Forelimb muscle (tissue), 1 donor: ENCODE measurements around the gene UFD1. TPM values are rescaled to one million over a fixed set of nuclear protein-coding genes. Genes with fewer than 3 reads are reported as not detected.

Source experiments
- DNase-seq: peaks from one replicate; pipeline ENCODE4 v3.0.0-alpha.2; 2013; ENCODE audit warnings: low read depth
- polyA plus RNA-seq: library from polyadenylated mRNA; unstranded; fragments of 120-200 nt; gene quantifications from one replicate; pipeline ENCODE4 v1.2.1, GENCODE V29; 2013; ENCODE audit not compliant: insufficient read length

The UFD1 gene
- polyA plus RNA-seq: 40.7 TPM

- no peak for DNase-seq
Observed at GRCh38 chr22:19478901-19479354, at the start of gene UFD1. TSS of gene UFD1 (minus strand) at chr22:19479193. CDS start at chr22:19479085, 108 bp downstream.

- DNase-seq: no peak
Observed at GRCh38 chr22:19527861-19528417, 48.9 kb upstream of the UFD1 start.

GRCh38 chr22:19527321-19527721, 48.3 kb upstream of the UFD1 start:
- no peak for DNase-seq

GRCh38 chr22:19526702-19527111, 47.7 kb upstream of the UFD1 start:
- DNase-seq: no peak

- no peak for DNase-seq
Observed at GRCh38 chr22:19526076-19526701, 47.2 kb upstream of the UFD1 start.

- DNase-seq: no peak
Observed at GRCh38 chr22:19525666-19526065, 46.7 kb upstream of the UFD1 start.

GRCh38 chr22:19525116-19525660, 46.2 kb upstream of the UFD1 start:
- no peak for DNase-seq

GRCh38 chr22:19524170-19525115, 45.5 kb upstream of the UFD1 start, which contains the start of gene CLDN5:
TSS of gene CLDN5 (minus strand) at chr22:19524410. CDS start at chr22:19524255, 155 bp downstream.
- DNase-seq: no peak

- DNase-seq: no peak
Observed at GRCh38 chr22:19523240-19524169, 44.5 kb upstream of the UFD1 start.

GRCh38 chr22:19522881-19523239, 43.9 kb upstream of the UFD1 start:
- DNase-seq: no peak

GRCh38 chr22:19522190-19522880, 43.3 kb upstream of the UFD1 start:
- DNase-seq: no peak

GRCh38 chr22:19520566-19521305, 41.7 kb upstream of the UFD1 start:
- DNase-seq: no peak

- DNase-seq: no peak
Observed at GRCh38 chr22:19520007-19520406, 41.0 kb upstream of the UFD1 start.

GRCh38 chr22:19519041-19519926, 40.3 kb upstream of the UFD1 start:
- no peak for DNase-seq

- no peak for DNase-seq
Observed at GRCh38 chr22:19518635-19519034, 39.6 kb upstream of the UFD1 start.

GRCh38 chr22:19517919-19518611, 39.1 kb upstream of the UFD1 start:
- no peak for DNase-seq

- DNase-seq: no peak
Observed at GRCh38 chr22:19517171-19517500, 38.1 kb upstream of the UFD1 start.
